GM10266 (cell line): ENCODE data around the gene CFAP45.
A peak's percentile ranks its signal among the peaks of the same experiment; 100 is the strongest.

Source experiments
- DNase-seq: peaks from one replicate; pipeline ENCODE4 v3.0.0; 2012; ENCODE audit errors: extremely low spot score
- CTCF ChIP-seq: IDR thresholded peaks from 2 replicates; pipeline ENCODE4 v1.5.1; 2012; ENCODE audit warnings: mild to moderate bottlenecking, low read depth; ENCODE audit not compliant: control insufficient read depth, insufficient read depth; ENCODE audit errors: missing control alignments

Gene CFAP45

GRCh38 chr1:159940006-159940620, 40.1 kb upstream of the CFAP45 start:
- no peak for TF ChIP-seq CTCF
- no peak for DNase-seq

GRCh38 chr1:159939678-159940002, 39.7 kb upstream of the CFAP45 start:
- DNase-seq: no peak
- no peak for TF ChIP-seq CTCF

- no peak for DNase-seq
- no peak for TF ChIP-seq CTCF
These were observed 39.1 kb upstream of the CFAP45 start for GRCh38 chr1:159938905-159939677.

GRCh38 chr1:159938211-159938852, 38.4 kb upstream of the CFAP45 start:
- no peak for DNase-seq

GRCh38 chr1:159937054-159937750, 37.2 kb upstream of the CFAP45 start:
- TF ChIP-seq CTCF: no peak
- DNase-seq: no peak

More at GRCh38 chr1:159938211-159938852, 38.4 kb upstream of the CFAP45 start:
- no peak for TF ChIP-seq CTCF

GRCh38 chr1:159936273-159936904, 36.4 kb upstream of the CFAP45 start:
- TF ChIP-seq CTCF: peak; percentile 99
- peak; percentile 83 for DNase-seq
